ENCODE results near the gene EEF1AKMT1. TPM values are rescaled to one million over a fixed set of nuclear protein-coding genes. Genes with fewer than 3 reads are reported as not detected.

EEF1AKMT1 gene
- total and polyA plus RNA-seq, 10 of the 15 experiments (the other 5 are each of a cell fraction or from before 2014, with no cell fraction given): 7.9 to 44.5 (median 11.0) TPM

DNA sequence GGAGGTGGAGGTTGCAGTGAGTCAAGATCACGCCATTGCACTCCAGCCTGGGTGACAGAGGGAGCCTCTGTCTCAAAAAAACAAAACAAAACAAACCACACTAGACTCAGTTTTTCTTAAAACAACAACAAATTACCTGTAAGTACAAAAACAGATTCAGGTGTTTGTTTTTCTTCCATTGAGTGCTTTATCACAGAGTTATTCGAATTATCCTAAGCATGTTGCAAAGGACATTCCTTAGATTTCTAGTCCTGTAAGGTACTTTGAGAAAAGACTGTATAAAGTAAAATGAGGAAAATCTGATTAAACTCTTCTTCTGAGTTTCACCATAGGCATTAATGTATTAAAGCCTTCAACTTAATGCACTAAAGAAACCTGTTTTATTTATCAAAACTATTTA is 2.2 kb upstream of the EEF1AKMT1 start (continued):
- TF ChIP-seq IKZF2 (IDR thresholded peaks at IDR 0.05) (no peak), CBX5 (IDR thresholded peaks at IDR 0.05; ENCODE audit: low read depth) (no peak), CBX3 (IDR thresholded peaks at IDR 0.05; ENCODE audit: borderline replicate concordance, low read depth) (no peak)

DNA sequence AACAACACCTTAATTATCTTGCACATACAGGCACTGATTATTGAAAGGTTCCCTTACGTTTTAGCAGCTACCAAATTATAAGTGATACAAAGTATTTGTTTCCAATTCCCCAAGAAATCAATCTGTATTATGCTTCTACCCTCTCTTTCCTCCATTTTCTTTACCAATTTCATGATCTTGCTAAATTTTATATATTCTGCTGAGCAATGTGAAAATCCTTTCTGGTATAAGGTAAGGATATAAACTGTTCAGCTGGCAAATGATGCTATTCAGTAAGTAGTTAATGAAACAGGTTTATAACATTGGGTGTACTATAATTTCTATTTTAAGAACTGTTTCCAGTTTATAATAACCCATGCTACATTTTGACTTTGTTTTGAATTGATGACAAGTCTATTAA is 985 bp upstream of the EEF1AKMT1 start:
- peaks cover 4% of the 10 kb centered on the region; the same call in 1 of the 2 replicates for H3K4me1 ChIP-seq (ENCODE audit: control insufficient read depth, insufficient read depth, low read length)
- no peak overlapping the region for H3K27ac ChIP-seq (ENCODE audit: control insufficient read depth, insufficient read depth)
- H3K79me2 ChIP-seq (ENCODE audit: control insufficient read depth, insufficient read depth, low read length): peaks cover 18% of the 10 kb centered on the region
- FAIRE-seq (no peak), ATAC-seq (no peak), DNase-seq (ENCODE audit: low read depth, low spot score) (no peak)
- no peak overlapping the region for H3K4me2 ChIP-seq (ENCODE audit: control insufficient read depth, insufficient read depth)
- in situ Hi-C loops (cut with MboI): no loop called here
- no peak overlapping the region for H3K4me3 ChIP-seq
- ChIA-PET SMC1A (ENCODE audit: uncharacterized antibody, unreplicated experiment) (interaction anchor here (1.1 to 1.4 kb wide), 2 partner anchors 12 to 282 kb away, joined by 3 to 6 read pairs; no protein-coding TSS in a partner anchor), RAD21 (ENCODE audit: unreplicated experiment) (no interaction called here), POLR2A (no interaction called here), CTCF (interaction anchor here (1.0 kb wide), 1 partner anchor 53 kb away, joined by 3 read pairs; no protein-coding TSS in a partner anchor)
- intact Hi-C loops (cut with micrococcal nuclease; ENCODE audit: unreplicated experiment): loop anchor here (5.0 kb wide), 1 partner anchor 277 kb away; no protein-coding TSS in a partner anchor
- no peak for TF ChIP-seq SUPT20H (IDR thresholded peaks at IDR 0.05; ENCODE audit: borderline replicate concordance, control insufficient read depth, low read depth, low read length)
- TF ChIP-seq SP1 (IDR thresholded peaks at IDR 0.05; ENCODE audit: low read depth, low read length): no peak
- no peak for TF ChIP-seq HSF1 (IDR thresholded peaks at IDR 0.05; ENCODE audit: low read depth, low read length)
- no peak overlapping the region for H2AFZ ChIP-seq (ENCODE audit: control insufficient read depth, low read depth, low read length)
- peaks cover 0 to 5% of the 10 kb centered on the region in 2 experiments; a peak in 1 of 4 replicates for H3K36me3 ChIP-seq (ENCODE audit: control insufficient read depth in 2 of 2, insufficient read depth in 2 of 2, low read length in 1 of 2)
- no peaks in the 10 kb centered on the region for H3K27me3 ChIP-seq (replicated peaks in 1 of 2; ENCODE audit: control insufficient read depth in 2 of 2, insufficient read depth in 2 of 2, low read length in 1 of 2)
- 41% methylated on average over 1 of the region's 1 CpG for WGBS (ENCODE audit: insufficient coverage, insufficient replicate concordance, low lambda C conversion rate, missing lambda C conversion rate)
- no peak overlapping the region for H3K9ac ChIP-seq (ENCODE audit: control insufficient read depth, insufficient read depth, low read length)
- H3K9me3 ChIP-seq (replicated peaks; ENCODE audit: control insufficient read depth, insufficient read depth, low read length): peaks cover 4% of the 10 kb centered on the region; the same call in 2 of the 3 replicates
- H4K20me1 ChIP-seq (ENCODE audit: control insufficient read depth, insufficient read depth): no peaks in the 10 kb centered on the region
- BruUV-seq (replicated peaks): no TSS peak

Measured in GM12878 (cell line).